ENCODE measurements around the gene VEZT.

The VEZT gene

DNA sequence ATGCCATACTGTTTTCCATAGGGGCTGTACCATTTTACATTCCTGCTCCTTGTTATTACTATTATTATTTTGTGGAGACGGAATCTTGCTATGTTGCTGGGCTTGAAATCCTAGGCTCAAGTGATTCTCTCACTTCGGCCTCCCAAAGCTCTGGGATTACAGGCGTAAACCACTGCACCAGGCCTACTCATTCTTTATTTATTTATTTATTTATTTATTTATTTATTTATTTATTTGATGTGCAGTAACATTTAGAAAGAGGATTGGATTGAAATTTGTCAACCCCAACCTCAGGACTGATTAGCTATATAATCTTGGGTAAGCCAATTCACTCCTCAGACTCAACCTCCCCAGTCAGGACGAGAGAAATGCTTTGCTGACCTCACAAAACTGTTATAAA lies 107.9 kb downstream of the VEZT start:
- no peak for DNase-seq

DNA sequence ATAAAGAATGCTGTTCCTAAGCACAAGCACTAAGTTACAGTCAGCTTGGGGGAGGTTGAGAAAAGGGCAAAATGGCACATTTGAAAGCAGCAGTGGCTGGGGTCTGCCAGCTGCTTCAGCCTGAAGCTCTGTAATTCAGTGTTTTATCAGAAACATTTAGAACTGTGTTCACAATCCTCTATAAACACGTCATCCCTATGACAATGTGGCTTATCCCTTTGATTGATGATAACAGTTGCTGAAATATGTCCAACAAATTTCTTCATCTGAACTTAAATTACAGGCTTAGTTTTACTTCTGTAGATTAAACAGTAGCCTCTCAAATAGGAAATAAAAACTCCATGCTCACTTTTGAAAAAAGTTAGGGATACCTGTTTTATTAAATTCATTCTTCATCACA lies 108.8 kb downstream of the VEZT start:
- DNase-seq, result no peak

DNA sequence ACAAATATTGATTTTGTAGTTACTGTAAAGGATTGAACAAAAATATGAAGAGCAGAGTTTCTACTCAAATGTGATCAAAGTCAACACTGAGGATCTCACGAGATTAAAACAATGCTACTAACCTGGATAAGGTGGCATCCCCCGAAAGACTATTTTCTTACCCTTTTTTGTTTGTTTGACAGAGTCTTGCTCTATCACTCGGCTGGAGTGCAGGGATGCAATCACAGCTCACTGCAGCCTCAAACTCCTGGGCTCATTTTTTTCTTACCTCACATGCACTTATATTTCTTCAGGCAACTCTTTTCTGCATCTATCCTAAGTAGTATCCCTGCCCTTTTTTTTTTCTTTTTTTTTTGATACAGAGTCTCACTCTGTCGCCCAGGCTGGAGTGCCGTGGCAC lies 109.2 kb downstream of the VEZT start:
- DNase-seq, result no peak

DNA sequence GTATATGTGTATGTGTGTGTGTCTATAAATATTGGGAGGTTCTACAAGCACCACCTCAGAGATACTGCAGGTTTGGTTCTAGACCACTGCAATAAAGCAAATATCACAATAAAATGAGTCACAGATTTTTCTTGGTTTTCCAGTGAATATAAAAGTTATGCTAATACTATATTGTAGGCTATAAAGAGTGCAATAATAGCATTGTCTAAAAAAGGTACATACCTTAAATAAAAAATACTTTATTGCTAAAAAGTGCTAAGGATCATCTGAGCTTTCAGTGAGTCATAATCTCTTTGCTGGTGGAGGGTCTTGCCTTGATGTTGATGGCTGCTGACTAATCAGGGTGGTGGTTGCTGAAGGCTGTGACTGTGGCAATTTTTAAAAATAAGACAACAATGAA lies 111.1 kb downstream of the VEZT start:
- no peak for DNase-seq

- no peak for DNase-seq
Measured at GRCh38 chr12:95335948-95336347, 118.3 kb downstream of the VEZT start.

- no peak for DNase-seq
Measured at GRCh38 chr12:95336387-95337067, 118.9 kb downstream of the VEZT start.

DNA sequence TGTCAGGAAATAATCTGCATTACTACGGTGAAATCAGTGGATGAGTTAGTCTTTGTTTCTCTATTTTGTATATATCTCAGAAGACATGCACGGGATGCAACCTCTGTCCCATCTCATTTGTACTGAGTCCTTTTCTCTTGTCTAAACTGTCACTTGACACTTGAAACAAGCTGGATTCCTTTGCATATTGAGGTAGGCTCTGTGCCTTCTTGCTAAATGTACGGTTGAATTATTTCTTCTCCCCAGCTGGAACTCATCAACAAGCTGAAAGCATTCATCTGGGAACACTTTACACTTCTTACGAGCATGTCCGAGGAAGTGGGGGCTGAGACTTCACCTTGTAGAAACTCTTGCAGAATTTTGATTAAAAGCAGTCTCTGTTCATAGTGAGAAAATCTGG lies 119.5 kb downstream of the VEZT start:
- DNase-seq, result no peak

DNA sequence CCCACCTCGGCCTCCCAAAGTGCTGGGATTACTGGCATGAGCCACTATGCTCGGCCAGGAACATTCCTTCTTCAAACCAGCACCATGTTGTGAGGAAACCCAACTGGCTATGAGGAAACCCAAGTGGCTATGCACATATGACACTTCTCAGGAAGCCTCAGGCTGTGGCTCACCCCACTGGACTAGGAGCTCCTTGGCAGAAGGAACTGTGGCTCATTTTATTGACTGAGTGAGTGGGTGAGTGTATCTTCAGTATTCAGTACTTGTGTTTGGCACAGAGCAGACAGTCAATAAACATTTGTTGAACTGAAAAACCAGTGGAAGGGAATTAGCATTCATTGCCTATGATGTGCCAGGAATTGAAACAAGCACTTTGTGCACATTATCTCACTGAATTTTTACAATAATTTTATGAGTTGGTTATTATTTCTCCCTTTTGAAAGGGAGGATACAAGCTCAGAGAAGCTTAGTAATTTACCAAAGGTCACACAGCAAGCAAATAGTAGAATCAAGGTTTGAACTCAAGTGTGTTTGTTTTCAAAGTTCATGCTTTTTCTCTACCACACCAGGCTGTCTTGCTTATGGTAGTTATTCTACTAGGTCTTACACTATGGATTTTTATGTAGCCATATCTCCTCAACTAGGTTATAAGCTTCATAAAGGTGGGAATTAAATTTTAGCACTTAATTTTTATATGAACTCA lies 121.6 kb downstream of the VEZT start:
- no peak for DNase-seq

DNA sequence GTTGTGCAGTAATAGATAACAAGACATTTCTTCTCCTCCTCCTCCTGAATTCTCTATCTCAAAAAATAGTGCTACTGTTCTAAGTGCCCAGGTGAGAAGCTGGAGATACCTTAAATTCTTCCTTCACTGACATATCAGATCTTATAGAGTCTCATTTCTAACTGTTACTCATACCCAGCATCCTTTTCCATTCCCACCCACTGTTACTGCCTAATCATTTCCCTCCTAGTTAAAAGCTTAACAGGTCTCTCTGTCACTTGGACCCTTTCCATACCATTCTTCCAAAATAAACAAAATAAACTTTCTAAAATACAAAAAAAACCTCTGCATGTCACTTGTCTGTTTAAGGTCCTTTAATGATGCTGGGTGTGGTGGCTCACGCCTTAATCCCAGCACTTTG lies 124.4 kb downstream of the VEZT start:
- DNase-seq, result no peak

DNA sequence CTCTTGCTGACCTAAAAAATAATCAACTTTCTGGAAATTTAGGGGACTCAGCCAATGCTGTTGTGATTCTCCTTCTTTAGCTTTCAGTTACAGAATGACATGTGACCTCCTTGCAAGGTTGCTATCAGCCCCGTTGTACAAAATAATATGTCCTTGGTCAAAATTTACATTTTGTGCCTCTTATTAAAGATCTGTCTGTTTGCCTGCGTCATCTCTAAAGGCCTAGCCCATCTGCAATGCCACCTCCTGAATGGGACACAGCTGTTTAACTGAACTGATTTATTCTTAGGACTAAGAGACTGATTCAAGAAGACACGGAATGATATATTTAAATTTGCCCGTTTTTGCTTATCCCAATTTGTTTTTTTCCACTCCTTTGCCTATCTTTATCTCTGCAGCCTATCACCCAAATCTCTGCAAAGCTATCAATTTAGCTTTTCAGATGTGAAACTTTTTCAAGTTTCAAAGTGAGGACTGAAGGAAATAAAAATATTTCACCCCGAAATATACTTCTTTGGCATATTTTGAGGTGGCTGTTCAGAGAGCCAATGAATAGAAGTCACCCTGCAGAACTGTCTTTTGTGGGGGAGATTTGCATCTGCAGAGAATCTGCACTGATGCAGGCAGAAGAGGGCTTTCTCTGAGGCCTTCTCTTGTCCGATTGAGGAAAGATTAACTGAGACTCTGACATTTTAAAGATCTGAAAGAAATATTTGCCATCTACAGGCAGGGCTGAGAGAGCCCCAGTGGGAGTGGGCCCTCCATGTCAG lies 126.0 kb downstream of the VEZT start:
- no peak for DNase-seq

- DNase-seq, result no peak
Measured at GRCh38 chr12:95349291-95349690, 131.7 kb downstream of the VEZT start.

GRCh38 chr12:95351748-95352147 lies 134.1 kb downstream of the VEZT start:
- DNase-seq, result no peak

Data from T1000 (cell line).